Anterior cingulate cortex (tissue), 58 donors: Measurements from ENCODE around the gene BATF2.
"Not testable (repeated sequence)": the region's sequence is repeated elsewhere in the genome, so short reads cannot be mapped to it uniquely, and the experiment has no call there.

ENCODE experiments used
- DNase-seq, 58 donors: peaks; one replicate each; lab custom pipeline; 2025; lab: John Stamatoyannopoulos, UW

Gene BATF2

GRCh38 chr11:65013888-65014725 lies 17.3 kb upstream of the BATF2 start, which contains the start of gene ARL2:
Gene ARL2, plus strand, starts transcription at chr11:65014160. Its CDS starts 48 bp downstream, at chr11:65014208.
- DNase-seq: peak; percentile 62 to 95 (median 88)

DNA sequence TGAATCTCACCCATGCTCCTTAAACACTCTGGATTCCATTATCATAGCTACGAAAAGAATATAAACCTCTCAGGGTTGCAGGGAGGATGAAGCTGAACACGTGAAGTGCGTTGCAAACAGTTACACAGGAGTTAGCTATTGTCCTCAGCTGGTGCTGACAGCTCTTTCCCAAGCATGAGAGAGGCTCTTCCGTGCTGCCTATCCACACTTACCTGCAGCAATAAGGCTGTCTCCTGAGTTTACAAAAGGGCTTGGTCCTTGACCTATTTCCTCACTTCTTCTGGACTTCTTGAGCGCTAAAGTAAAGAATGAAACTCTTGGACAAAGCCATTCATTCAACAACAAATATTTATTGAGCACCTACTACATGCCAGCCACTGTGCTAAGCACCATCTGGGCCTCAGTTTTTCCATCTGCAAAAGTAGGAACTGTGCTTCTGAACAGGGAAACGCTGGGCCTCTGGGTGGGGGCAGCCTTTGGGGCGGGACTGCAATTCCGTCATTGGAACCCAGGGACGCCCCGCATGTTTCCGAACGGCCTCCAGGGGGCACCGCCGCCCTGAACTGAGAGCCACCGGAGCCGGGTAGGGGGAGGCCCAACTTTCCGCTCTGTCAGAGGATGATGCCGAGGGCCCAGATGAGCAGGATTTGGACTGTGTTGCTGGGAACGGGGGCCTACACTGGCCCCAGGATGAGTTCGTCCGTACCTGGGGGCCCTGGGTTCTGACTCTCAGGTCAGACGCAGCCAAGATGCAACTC lies 16.5 kb upstream of the BATF2 start:
- DNase-seq: peak; percentile 44 to 90 (median 80)

DNA sequence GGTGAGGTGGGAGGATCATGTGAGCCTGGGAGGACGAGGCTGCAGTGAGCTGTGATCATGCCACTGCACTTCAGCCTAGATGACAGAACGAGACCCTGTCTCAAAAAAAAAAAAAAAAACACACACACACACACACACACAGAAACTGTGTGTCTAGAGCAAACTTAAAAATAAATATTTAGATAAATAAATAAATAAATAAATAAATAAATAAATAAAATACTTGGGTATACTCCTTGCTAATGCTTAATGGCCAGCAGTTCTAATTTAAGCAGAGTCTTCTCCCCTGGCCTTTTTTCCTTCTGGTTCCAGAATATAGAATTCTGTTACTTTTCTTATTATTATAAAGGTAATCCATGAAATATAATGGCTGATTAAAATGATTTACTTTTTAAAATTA lies 12.1 kb upstream of the BATF2 start:
- no peak for DNase-seq

DNA sequence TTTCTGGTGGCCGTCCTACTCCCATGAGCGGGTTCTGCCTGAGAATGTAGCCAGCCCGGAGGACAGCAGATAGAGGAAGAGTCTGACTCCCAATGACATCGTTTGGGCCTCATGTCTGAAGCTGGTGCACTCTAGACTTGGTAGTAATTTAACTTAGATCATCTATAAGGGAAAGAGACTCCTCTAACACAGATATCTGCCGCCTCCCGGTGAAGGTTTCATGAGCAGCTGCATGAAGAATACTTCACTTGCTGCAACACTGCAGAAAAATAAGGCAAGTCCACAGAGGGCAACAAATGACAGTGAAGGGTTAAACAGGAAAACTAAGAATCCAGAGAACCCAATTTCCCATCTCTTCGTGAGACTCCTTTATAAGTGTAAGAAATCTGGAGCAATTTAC lies 11.2 kb upstream of the BATF2 start:
- no peak for DNase-seq

DNA sequence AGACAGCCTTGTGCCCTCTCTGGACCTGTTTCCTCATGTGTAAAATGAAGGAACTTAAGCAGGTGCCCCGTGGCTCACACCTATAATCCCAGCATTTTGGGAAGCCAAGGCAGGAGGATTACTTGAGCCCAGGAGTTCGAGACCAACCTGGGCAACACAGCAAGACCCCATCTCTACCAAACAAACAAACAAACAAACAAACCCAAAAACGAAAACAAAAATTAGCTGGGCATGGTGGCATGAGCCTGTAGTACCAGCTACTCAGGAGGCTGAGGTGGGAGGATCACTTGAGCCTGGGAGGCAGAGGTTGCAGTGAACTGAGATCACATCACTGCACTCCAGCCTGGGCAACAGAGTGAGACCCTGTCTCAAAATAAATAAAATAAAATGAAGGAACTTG lies 7.2 kb upstream of the BATF2 start:
- not testable (repeated sequence) for DNase-seq

DNA sequence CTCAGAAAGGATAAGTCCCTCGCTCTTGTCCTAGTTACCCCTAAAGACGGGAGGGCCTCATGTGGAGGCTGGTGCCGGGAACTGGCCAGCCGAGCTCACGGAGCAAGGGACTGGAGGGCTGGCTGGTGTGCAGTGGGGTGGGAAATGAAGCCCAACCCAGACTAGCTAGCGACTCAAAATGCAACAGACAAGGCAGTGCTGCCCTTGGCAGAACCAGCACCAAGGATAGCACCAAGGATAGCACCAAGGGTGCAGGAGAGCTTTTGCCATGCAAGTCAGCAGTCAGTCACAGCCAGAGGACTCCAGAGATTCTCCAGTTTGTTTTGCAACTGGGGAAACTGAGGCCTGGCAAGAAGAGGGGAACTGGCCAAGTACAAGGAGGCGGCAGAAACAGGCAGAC lies 6.5 kb upstream of the BATF2 start:
- DNase-seq: no peak

DNA sequence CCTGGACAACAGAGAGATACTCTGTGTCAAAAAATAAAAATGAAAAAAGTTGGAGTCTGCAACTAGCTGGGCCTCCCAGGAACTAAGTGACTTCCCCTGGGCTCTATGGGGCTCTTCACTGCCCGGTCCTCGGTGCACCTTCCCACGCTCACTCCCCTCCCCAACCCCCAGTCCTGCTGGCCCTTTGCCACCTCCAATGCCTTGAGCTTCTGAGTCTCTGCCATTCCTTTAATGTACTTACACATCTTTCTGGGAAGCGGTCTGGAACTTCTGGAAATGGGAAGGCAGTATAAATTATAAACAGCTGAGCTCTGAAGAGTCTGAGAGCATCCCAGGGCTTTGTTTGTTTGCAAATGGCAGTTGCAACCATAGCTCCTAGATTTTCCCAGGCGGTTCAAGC lies 5.9 kb upstream of the BATF2 start:
- no peak for DNase-seq

GRCh38 chr11:64999478-64999877 lies 2.7 kb upstream of the BATF2 start:
- DNase-seq: no peak

DNA sequence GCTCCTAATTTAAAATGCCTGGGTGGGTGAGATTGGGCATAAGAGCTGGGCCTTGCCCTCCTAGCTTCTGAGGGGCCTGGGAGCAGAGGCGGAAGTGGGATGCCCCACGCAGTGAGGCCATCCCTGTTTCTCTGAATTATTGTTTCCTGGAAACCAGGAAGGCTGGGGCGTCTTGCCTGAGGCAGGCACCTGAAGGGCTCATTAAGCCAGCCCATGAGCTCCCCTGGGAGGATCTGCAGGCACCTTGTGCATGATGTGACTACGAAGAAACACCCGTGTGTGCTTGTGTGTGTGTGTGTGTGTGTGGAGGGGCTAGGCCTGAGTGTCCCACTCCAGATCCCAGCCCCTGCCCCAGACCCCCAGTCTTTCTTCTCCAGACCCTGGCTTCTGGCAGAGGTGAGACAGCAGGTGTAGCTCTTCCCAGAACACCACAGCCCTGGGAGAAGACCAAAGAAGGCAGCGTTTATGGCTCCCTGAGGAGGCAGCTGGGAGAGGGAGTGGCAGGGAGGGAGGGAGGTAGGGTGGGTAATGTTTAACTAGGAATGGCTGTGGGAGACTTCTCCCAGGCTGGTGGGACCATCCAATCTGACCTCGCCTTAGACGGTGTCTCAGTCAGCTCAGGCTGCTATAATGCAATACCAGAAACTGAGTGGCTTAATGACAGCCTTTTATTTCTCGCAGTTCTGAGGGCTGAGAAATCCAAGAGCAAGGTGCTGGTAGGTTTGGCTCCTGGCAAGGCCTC lies 2.1 kb upstream of the BATF2 start:
- DNase-seq: no peak

DNA sequence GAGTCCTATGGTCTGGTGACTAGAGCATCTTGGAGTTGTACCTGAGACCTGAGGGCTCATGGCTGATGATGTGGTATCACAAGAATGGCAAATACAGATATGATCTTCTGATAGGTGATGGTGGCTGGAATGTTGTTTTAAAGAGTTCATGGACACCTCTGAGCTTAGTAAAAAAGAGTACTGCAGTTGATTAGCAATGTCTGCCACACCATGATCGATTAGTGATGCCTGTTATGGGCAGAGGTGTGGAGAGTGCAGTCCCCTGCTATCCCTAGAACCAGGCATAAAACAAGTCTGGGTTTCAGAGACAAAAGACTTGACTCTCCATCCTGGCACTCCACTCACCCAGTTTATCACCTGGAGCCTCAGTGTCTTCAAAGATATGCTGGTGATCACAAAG lies 1.4 kb upstream of the BATF2 start:
- DNase-seq: no peak

- DNase-seq: no peak
Observed at GRCh38 chr11:64996327-64996709, 453 bp downstream of the BATF2 start.

DNA sequence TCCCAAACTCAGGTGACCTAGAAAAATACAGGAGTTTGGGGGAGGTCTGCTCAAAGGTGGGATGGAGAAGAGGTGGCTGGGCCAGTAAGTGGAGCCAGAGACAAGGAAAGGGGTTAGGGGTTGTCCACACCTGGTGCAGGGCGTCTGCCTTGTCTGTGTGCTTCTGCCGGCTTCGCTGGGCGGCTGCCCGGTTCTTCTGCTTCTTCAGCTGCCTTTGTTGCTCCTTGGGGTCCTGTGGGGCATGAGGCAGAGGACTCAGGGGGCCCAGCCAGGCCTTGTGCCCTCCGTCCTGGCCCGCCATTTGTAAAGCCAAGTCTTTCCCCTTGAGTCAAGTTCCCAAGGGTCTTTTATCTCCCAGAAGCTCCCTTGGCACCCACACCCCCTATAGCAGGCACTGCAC lies 2.5 kb downstream of the BATF2 start:
- DNase-seq: no peak

DNA sequence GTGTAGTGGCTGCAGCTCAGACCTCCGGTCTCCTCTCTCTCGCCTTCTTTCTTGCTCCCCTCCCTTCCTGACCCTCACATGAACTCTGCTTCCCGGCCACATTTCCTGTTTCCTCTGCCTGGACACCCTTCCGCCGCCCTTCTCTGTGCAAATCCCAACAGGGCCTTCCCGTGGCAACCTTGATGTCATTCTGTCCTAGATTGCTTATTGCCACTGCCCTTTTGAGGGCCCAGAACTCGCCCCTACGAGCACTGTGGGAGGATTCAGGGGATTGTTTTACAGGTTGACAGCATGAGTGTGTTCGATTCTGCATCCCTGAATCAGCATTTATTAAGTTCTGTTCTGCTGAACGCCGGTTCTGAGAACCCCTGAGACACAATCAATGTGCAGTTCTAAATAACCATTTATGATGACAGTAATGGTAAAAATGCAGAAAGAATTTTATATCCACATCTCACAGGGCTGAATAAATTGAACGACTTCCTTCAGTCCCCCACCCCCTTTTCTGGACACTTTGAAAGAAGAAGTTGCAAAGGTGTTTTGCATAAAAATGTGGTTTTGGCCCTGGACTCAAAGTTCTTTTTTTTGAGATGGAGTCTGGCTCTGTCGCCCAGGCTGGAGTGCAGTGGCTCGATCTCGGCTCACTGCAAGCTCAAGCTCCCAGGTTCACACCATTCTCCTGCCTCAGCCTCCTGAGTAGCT lies 6.4 kb downstream of the BATF2 start:
- DNase-seq: no peak

DNA sequence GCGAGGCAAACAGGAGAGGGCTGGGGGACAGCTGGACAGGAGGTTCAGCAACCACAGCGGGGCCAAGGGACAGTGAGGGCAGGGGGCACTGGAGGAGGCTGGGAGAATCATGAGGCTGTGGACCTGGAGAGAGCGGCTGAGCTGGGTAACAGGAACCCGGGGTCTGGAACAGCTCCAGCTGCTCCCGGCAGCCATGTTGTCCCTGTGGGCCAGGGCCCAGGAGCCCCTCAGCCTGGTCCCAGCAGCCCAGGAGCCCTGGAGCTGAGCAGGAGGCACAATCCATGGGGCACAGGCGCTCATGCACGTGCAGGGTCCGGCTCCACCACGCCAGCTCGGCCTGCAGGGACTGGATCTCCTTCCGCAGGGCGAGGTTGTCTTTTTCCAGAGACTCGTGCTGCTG lies 7.4 kb downstream of the BATF2 start:
- DNase-seq: no peak

GRCh38 chr11:64987998-64988854 lies 8.5 kb downstream of the BATF2 start:
- no peak for DNase-seq

DNA sequence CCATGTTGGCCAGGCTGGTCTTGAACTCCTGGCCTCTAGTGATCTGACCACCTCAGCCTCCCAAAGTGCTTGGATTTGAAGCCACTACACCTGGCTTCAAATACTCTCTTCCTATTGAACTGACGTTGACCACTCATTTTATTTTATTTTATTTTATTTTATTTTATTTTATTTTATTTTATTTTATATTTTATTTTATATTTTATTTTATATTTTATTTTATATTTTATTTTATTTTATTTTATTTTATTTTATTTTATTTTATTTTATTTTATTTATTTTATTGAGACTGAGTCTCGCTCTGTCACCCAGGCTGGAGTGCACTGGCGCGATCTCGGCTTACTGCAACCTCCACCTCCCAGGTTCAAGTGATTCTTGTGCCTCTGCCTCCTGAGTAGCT lies 13.4 kb downstream of the BATF2 start:
- not testable (repeated sequence) for DNase-seq

GRCh38 chr11:64976651-64977050 lies 20.1 kb downstream of the BATF2 start:
- no peak for DNase-seq

- no peak for DNase-seq
Observed at GRCh38 chr11:64974124-64974523, 22.6 kb downstream of the BATF2 start.

GRCh38 chr11:64971421-64972233 lies 25.1 kb downstream of the BATF2 start, which contains the start of gene MAJIN:
Gene MAJIN, minus strand, starts transcription at chr11:64972108. Its CDS starts 12,703 bp downstream, at chr11:64959405.
- DNase-seq: peak in 53 of 58 donors; percentile 3 to 75 (median 37)
